IMR-90 (cell line): ENCODE measurements around the gene OSBPL3. TPM values are rescaled to one million over a fixed set of nuclear protein-coding genes. Genes with fewer than 3 reads are reported as not detected.

Source experiments
- ATAC-seq: fragments of 200-7000 bp; cut with Tn5 transposase; 2 replicates; pipeline ENCODE4 v1.9.1; 2020; ENCODE audit warnings: low read depth, mild to moderate bottlenecking, moderate library complexity
- BruUV-seq: library from RNA; stranded (reverse); fragments of 400-500 nt; replicated peaks from 2 replicates; lab custom pipeline; 2021; lab: Mats Ljungman, UMichigan
- CTCF ChIA-PET: fragments of 300-600 bp; formaldehyde crosslinking; extraction: SDS; loops from one replicate; lab custom pipeline; 2021; ENCODE audit warnings: antibody characterized with exemption; lab: Yijun Ruan, JAX
- POLR2A ChIA-PET: fragments of 300-600 bp; sonication (Branson Sonifier 250); formaldehyde crosslinking; loops from one replicate; lab custom pipeline; 2022; ENCODE audit warnings: antibody characterized with exemption; ENCODE audit not compliant: unreplicated experiment; lab: Charles Lee
- DNase-seq: peaks from one replicate; pipeline ENCODE4 v3.0.0; 2013
- H2AFZ ChIP-seq: replicated peaks from 2 replicates; pipeline ENCODE3; 2013; ENCODE audit warnings: low read length, mild to moderate bottlenecking; ENCODE audit not compliant: poor library complexity
- H2AK5ac ChIP-seq: 2 replicates; pipeline ENCODE4 v1.6.1; 2013; ENCODE audit warnings: low read depth, low read length, inconsistent platforms
- H2AK9ac ChIP-seq: replicated peaks from 2 replicates; pipeline ENCODE3; 2013; ENCODE audit warnings: mild to moderate bottlenecking, low read depth, low read length, moderate library complexity; ENCODE audit not compliant: poor library complexity
- H2BK120ac ChIP-seq: 2 replicates; pipeline ENCODE4 v1.6.1; 2013; ENCODE audit warnings: low read depth, low read length, inconsistent platforms
- H2BK15ac ChIP-seq: 3 replicates; pipeline ENCODE4 v1.6.1; 2013; ENCODE audit warnings: low read depth, low read length, inconsistent platforms
- H2BK20ac ChIP-seq: 2 replicates; pipeline ENCODE4 v1.6.1; 2013; ENCODE audit warnings: low read depth, mild to moderate bottlenecking, inconsistent platforms, low read length, moderate library complexity
- H2BK5ac ChIP-seq: 2 replicates; pipeline ENCODE4 v1.6.1; 2013; ENCODE audit warnings: mild to moderate bottlenecking, low read depth, low read length, inconsistent platforms; ENCODE audit not compliant: poor library complexity, severe bottlenecking
- H3K14ac ChIP-seq: replicated peaks from 2 replicates; pipeline ENCODE4 v1.6.1; 2013; ENCODE audit warnings: low read depth, low read length, inconsistent platforms
- H3K18ac ChIP-seq: 2 replicates; pipeline ENCODE4 v1.6.1; 2013; ENCODE audit warnings: low read depth, low read length, control low read depth
- H3K23ac ChIP-seq: 2 replicates; pipeline ENCODE4 v1.6.1; 2013; ENCODE audit warnings: low read depth, low read length, inconsistent platforms
- H3K27ac ChIP-seq: 2 replicates; pipeline ENCODE4 v1.5.1; 2013; ENCODE audit warnings: mild to moderate bottlenecking, control low read depth, low read length; ENCODE audit not compliant: insufficient read depth
- H3K27me3 ChIP-seq: 2 replicates; pipeline ENCODE4 v1.6.1; 2013; ENCODE audit warnings: low read length; ENCODE audit not compliant: control insufficient read depth, insufficient read depth
- H3K36me3 ChIP-seq: 2 replicates; pipeline ENCODE4 v1.6.1; 2013; ENCODE audit warnings: low read length, mixed read lengths; ENCODE audit not compliant: control insufficient read depth, insufficient read depth
- H3K4ac ChIP-seq: 2 replicates; pipeline ENCODE4 v1.6.1; 2013; ENCODE audit warnings: low read depth, low read length, inconsistent platforms
- H3K4me1 ChIP-seq: 2 replicates; pipeline ENCODE4 v1.6.1; 2013; ENCODE audit warnings: low read length, mixed read lengths; ENCODE audit not compliant: control insufficient read depth, insufficient read depth
- H3K4me2 ChIP-seq: 2 replicates; pipeline ENCODE4 v1.6.1; 2013; ENCODE audit warnings: low read depth, mild to moderate bottlenecking, control low read depth, low read length, moderate library complexity
- H3K4me3 ChIP-seq: 2 replicates; pipeline ENCODE4 v1.5.1; 2013; ENCODE audit warnings: low read depth, mild to moderate bottlenecking, control low read depth, low read length, moderate library complexity; ENCODE audit not compliant: insufficient read depth
- H3K56ac ChIP-seq: 2 replicates; pipeline ENCODE4 v1.6.1; 2013; ENCODE audit warnings: low read length, inconsistent platforms; ENCODE audit not compliant: insufficient read depth; ENCODE audit errors: extremely low read depth
- H3K79me1 ChIP-seq, 2 experiments: 2 replicates each; pipeline ENCODE4 v1.6.1; 2013; ENCODE audit warnings: low read length in 2 of 2, inconsistent platforms in 1 of 2, low read depth in 1 of 2
- H3K9ac ChIP-seq: 2 replicates; pipeline ENCODE4 v1.6.1; 2013; ENCODE audit warnings: low read depth, low read length, control low read depth
- H3K9me1 ChIP-seq: 2 replicates; pipeline ENCODE4 v1.6.1; 2013; ENCODE audit warnings: low read length, inconsistent platforms; ENCODE audit not compliant: insufficient read depth
- H3K9me3 ChIP-seq: 2 replicates; pipeline ENCODE4 v1.6.1; 2013; ENCODE audit warnings: low read length; ENCODE audit not compliant: control insufficient read depth, insufficient read depth
- H4K20me1 ChIP-seq: 2 replicates; pipeline ENCODE4 v1.6.1; 2013; ENCODE audit warnings: low read length, inconsistent platforms; ENCODE audit not compliant: insufficient read depth
- H4K5ac ChIP-seq: 2 replicates; pipeline ENCODE4 v1.6.1; 2013; ENCODE audit warnings: mild to moderate bottlenecking, low read depth, low read length, control low read depth
- H4K8ac ChIP-seq, 2 experiments: 2 replicates each; pipeline ENCODE4 v1.6.1; 2013; ENCODE audit warnings: low read depth in 2 of 2, low read length in 2 of 2, control low read depth in 1 of 2, inconsistent platforms in 1 of 2
- H4K91ac ChIP-seq: 2 replicates; pipeline ENCODE4 v1.6.1; 2013; ENCODE audit warnings: low read depth, low read length, inconsistent platforms; ENCODE audit not compliant: insufficient read depth
- CEBPB ChIP-seq: IDR thresholded peaks from 2 replicates; pipeline ENCODE4 v1.6.1; 2012; ENCODE audit warnings: low read depth, low read length, improper control_type of control experiment
- CHD1 ChIP-seq: IDR thresholded peaks from 2 replicates; pipeline ENCODE4 v1.6.1; 2012; ENCODE audit warnings: low read depth, low read length, improper control_type of control experiment
- ELK1 ChIP-seq: fragments of 150-350 bp; IDR thresholded peaks from 2 replicates; pipeline ENCODE4 v1.6.1; 2016; ENCODE audit warnings: low read depth, mild to moderate bottlenecking, low read length, moderate library complexity, borderline replicate concordance
- MAFK ChIP-seq: IDR thresholded peaks from 2 replicates; pipeline ENCODE4 v1.6.1; 2012; ENCODE audit warnings: low read depth, low read length, improper control_type of control experiment
- MAZ ChIP-seq: IDR thresholded peaks from 2 replicates; pipeline ENCODE4 v1.6.1; 2012; ENCODE audit warnings: low read depth, mild to moderate bottlenecking, low read length, improper control_type of control experiment, moderate library complexity, borderline replicate concordance
- MXI1 ChIP-seq: IDR thresholded peaks from 2 replicates; pipeline ENCODE4 v1.6.1; 2012; ENCODE audit warnings: low read depth, mild to moderate bottlenecking, low read length, moderate library complexity, borderline replicate concordance
- NFE2L2 ChIP-seq: fragments of 150-350 bp; IDR thresholded peaks from 2 replicates; pipeline ENCODE4 v1.6.1; 2016; ENCODE audit warnings: low read depth, mild to moderate bottlenecking, low read length
- POLR2A ChIP-seq: IDR thresholded peaks from 2 replicates; pipeline ENCODE4 v1.6.1; 2012; ENCODE audit warnings: mild to moderate bottlenecking, low read depth, low read length
- RAD21 ChIP-seq: IDR thresholded peaks from 2 replicates; pipeline ENCODE4 v1.6.1; 2012; ENCODE audit warnings: low read length, improper control_type of control experiment
- RCOR1 ChIP-seq: IDR thresholded peaks from 2 replicates; pipeline ENCODE4 v1.6.1; 2012; ENCODE audit warnings: mild to moderate bottlenecking, low read length, improper control_type of control experiment; ENCODE audit not compliant: insufficient replicate concordance
- RFX5 ChIP-seq: IDR thresholded peaks from 2 replicates; pipeline ENCODE4 v1.8.0; 2012; ENCODE audit warnings: low read depth, mild to moderate bottlenecking, low read length, moderate library complexity
- SMC3 ChIP-seq: fragments of 150-350 bp; IDR thresholded peaks from 2 replicates; pipeline ENCODE4 v1.6.1; 2016; ENCODE audit warnings: low read depth, mild to moderate bottlenecking, antibody characterized with exemption, low read length, moderate library complexity
- WGBS, 2 experiments: methylation state at CpG; one replicate each; pipeline versions ENCODE4 v1.1.5 to v1.1.7; 2013; ENCODE audit warnings: missing lambda C conversion rate in 2 of 2; ENCODE audit not compliant: insufficient read length in 1 of 2; ENCODE audit errors: extremely low coverage in 2 of 2; 5-methylcytosine and 5-hydroxymethylcytosine counted together
- dilution Hi-C: fragments of 300-500 bp; cut with HindIII; formaldehyde crosslinking; loops from one replicate; pipeline ENCODE4 v1.14.3; 2018; ENCODE audit warnings: low sequenced_read_pairs; ENCODE audit not compliant: unreplicated experiment
- in situ Hi-C: fragments of 300-500 bp; cut with MboI; formaldehyde crosslinking; loops from 3 replicates; pipeline ENCODE4 v1.14.3; 2019; ENCODE audit warnings: low sequenced_read_pairs, inconsistent platforms, mixed read lengths
- intact Hi-C: fragments of 100-400 bp; cut with micrococcal nuclease; formaldehyde crosslinking; loops from 2 replicates; pipeline ENCODE4 v1.10.0; 2022
- polyA plus RNA-seq, 3 experiments: library from polyadenylated mRNA; depleted of rRNA; stranded (reverse); fragments of >200 nt; gene quantifications; 2 replicates each; pipeline ENCODE4 v1.2.3, GENCODE V29; 2012; ENCODE audit warnings: low replicate concordance in 1 of 3
- total RNA-seq: library from RNA; depleted of rRNA; stranded (reverse); fragments of >200 nt; gene quantifications from 2 replicates; pipeline ENCODE4 v1.2.3, GENCODE V29; 2012

Gene OSBPL3
- total and polyA plus RNA-seq, 2 of the 4 experiments (the other 2 are of a cell fraction): 18.0 to 29.9 TPM

- ATAC-seq: no peak
Measured at GRCh38 chr7:24955313-24955712, 24.7 kb downstream of the OSBPL3 start.

More at GRCh38 chr7:24955313-24955712, 24.7 kb downstream of the OSBPL3 start:
- no peak overlapping the region for H2BK15ac ChIP-seq
- H4K8ac ChIP-seq: no peak overlapping the region
- H3K27me3 ChIP-seq: no peaks in the 10 kb centered on the region
- no peak overlapping the region for H3K4ac ChIP-seq
- no peak overlapping the region for H3K9ac ChIP-seq
- ChIA-PET POLR2A (no interaction called here), CTCF (interaction anchor here (0.6 to 1.0 kb wide), 2 partner anchors 54 to 143 kb away, joined by 3 to 5 read pairs; no protein-coding TSS in a partner anchor)
- no peak overlapping the region for H4K5ac ChIP-seq
- H4K91ac ChIP-seq: no peak overlapping the region
- WGBS, 2 experiments: no CpG with 5 or more reads among the region's 1 CpG
- in situ Hi-C loops: no loop called here
- H2AFZ ChIP-seq: no peak overlapping the region
- no peak for DNase-seq
- H3K14ac ChIP-seq: no peak overlapping the region
- no peak overlapping the region for H2BK20ac ChIP-seq
- no peak overlapping the region for H3K4me2 ChIP-seq
- intact Hi-C loops: no loop called here
- peaks cover 18 to 56% of the 10 kb centered on the region in 2 experiments for H3K79me1 ChIP-seq
- H4K20me1 ChIP-seq: no peaks in the 10 kb centered on the region; the same call in 1 of the 2 replicates
- no peaks in the 10 kb centered on the region for H3K9me1 ChIP-seq
- dilution Hi-C loops: no loop called here
- H2AK9ac ChIP-seq: no peak overlapping the region
- H3K4me1 ChIP-seq: no peaks in the 10 kb centered on the region; the same call in 1 of the 2 replicates
- H3K9me3 ChIP-seq: no peaks in the 10 kb centered on the region
- no peak overlapping the region for H3K27ac ChIP-seq
- no peak for TF ChIP-seq MXI1
- no peak for TF ChIP-seq CEBPB
- TF ChIP-seq MAFK: no peak
- TF ChIP-seq POLR2A: no peak
- TF ChIP-seq RFX5: no peak
- TF ChIP-seq CHD1: no peak
- TF ChIP-seq RAD21: no peak
- no peak for TF ChIP-seq ELK1
- no peak for TF ChIP-seq RCOR1
- TF ChIP-seq SMC3: no peak
- TF ChIP-seq MAZ: no peak
- no peak for TF ChIP-seq NFE2L2
- no peak overlapping the region for H3K4me3 ChIP-seq
- no peak overlapping the region for H3K23ac ChIP-seq
- H3K56ac ChIP-seq: no peak overlapping the region
- H2BK120ac ChIP-seq: no peak overlapping the region
- no peak overlapping the region for H2BK5ac ChIP-seq
- no TSS peak for BruUV-seq
- no peak overlapping the region for H2AK5ac ChIP-seq
- H3K36me3 ChIP-seq: no peaks in the 10 kb centered on the region
- H3K18ac ChIP-seq: no peak overlapping the region
